ENCODE results near the gene C2orf68. TPM values are rescaled to one million over a fixed set of nuclear protein-coding genes. Genes with fewer than 3 reads are reported as not detected.

C2orf68 gene
- total and polyA plus RNA-seq, 2 donors (not counting 1 experiment from before 2014, with no cell fraction given), result 30.5 to 82.4 TPM

GRCh38 chr2:85613717-85614515 lies 2.0 kb upstream of the C2orf68 start:
- ChIA-PET CTCF (no interaction called here), POLR2A (interaction anchor here (1.6 kb wide), 1 partner anchor 18 kb away, joined by 4 read pairs; the partner anchor contains the start of gene RNF181)
- no peak overlapping the region for H3K9ac ChIP-seq (ENCODE audit: low read length)
- H3K27ac ChIP-seq (ENCODE audit: low read length in 2 of 2), result no peak overlapping the region
- peaks cover 41% of the 10 kb centered on the region for H3K79me2 ChIP-seq (ENCODE audit: control insufficient read depth, insufficient read depth, low read length)
- no peak overlapping the region for H2AFZ ChIP-seq (ENCODE audit: insufficient read depth, low read depth, low read length, poor library complexity, severe bottlenecking)
- no peaks in the 10 kb centered on the region for H3K9me3 ChIP-seq (ENCODE audit: control extremely low read depth in 1 of 3, control insufficient read depth in 2 of 3, insufficient read depth in 1 of 3, low read length in 2 of 3)
- H3K9me3 Mint-ChIP-seq (ENCODE audit: insufficient read depth), result no peaks in the 10 kb centered on the region
- H4K20me1 ChIP-seq (ENCODE audit: control insufficient read depth, insufficient read depth, low read length, poor library complexity, severe bottlenecking), result peaks cover 22% of the 10 kb centered on the region
- TF ChIP-seq CTCF (IDR thresholded peaks at IDR 0.05) (no peak), EZH2 (IDR thresholded peaks at IDR 0.05; ENCODE audit: borderline replicate concordance, insufficient read depth, low read depth, low read length, poor library complexity, severe bottlenecking) (no peak)
- H3K4me1 Mint-ChIP-seq, result peaks cover 35% of the 10 kb centered on the region
- H3K4me3 ChIP-seq (ENCODE audit: control extremely low read depth in 1 of 5, extremely low read depth in 1 of 5, insufficient read depth in 1 of 5, low read depth in 2 of 5, low read length in 4 of 5), result no peak overlapping the region
- H3K4me2 ChIP-seq (replicated peaks; ENCODE audit: low read depth, low read length, poor library complexity, severe bottlenecking), result no peak overlapping the region
- intact Hi-C loops (cut with micrococcal nuclease), result loop anchor here (2.0 to 10.0 kb wide), 2 partner anchors 19 to 491 kb away; partner anchors contain the start of genes POLR1A, PTCD3 and RNF181
- no peaks in the 10 kb centered on the region for H3K27me3 ChIP-seq (replicated peaks in 1 of 4; ENCODE audit: control extremely low read depth in 1 of 4, control insufficient read depth in 3 of 4, insufficient read depth in 4 of 4, low read length in 3 of 4)
- peaks cover 23 to 40% of the 10 kb centered on the region in 2 donors for H3K4me1 ChIP-seq (ENCODE audit: control insufficient read depth in 2 of 2, insufficient read depth in 2 of 2, low read length in 2 of 2)
- ATAC-seq (ENCODE audit: low read depth) (no peak), DNase-seq (no peak)
- H3K27me3 Mint-ChIP-seq, result no peaks in the 10 kb centered on the region
- H3K27ac Mint-ChIP-seq, result peak overlapping the region; percentile 63
- peaks cover 2 to 12% of the 10 kb centered on the region in 2 experiments for H3K36me3 ChIP-seq (replicated peaks in 1 of 2; ENCODE audit: control extremely low read depth in 1 of 2, control insufficient read depth in 1 of 2, extremely low read depth in 1 of 2, insufficient read depth in 2 of 2, low read length in 1 of 2)
- H3K4me3 Mint-ChIP-seq, result peak overlapping the region; percentile 32
- WGBS (ENCODE audit: insufficient coverage), result 95% methylated on average over 8 of the region's 10 CpGs

All from B cell (primary cell).